HG02571 (cell line): ENCODE data around the gene ST7.
A peak's percentile ranks its signal among the peaks of the same experiment; 100 is the strongest.
"Not testable (repeated sequence)": the region's sequence is repeated elsewhere in the genome, so short reads cannot be mapped to it uniquely, and the experiment has no call there.

Experiments used
- ATAC-seq: cut with Tn5 transposase; IDR thresholded peaks from one replicate; pipeline ENCODE4 v1.9.1; 2021; ENCODE audit warnings: mild to moderate bottlenecking, moderate library complexity; ENCODE audit not compliant: unreplicated experiment

Gene ST7

DNA sequence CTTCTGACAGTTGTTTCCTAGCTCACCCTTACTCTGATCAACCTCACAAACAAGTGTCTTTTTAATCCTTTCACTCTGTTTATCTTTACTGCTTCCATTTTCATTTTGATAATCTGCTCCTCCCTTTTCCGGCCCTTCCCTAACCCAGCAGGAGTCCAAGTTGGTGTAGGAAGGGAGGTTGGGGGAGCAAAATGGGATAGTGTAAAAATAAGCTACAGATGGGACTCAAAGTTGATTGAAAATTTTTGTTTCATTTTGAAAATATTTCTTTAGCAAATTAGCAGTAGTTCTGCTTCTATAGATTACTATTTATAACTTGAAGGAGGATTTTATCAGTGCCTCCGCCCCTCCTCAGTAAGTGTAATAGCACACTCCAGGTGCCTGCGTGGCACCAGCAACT is 257.6 kb downstream of the ST7 start:
- no peak for ATAC-seq

DNA sequence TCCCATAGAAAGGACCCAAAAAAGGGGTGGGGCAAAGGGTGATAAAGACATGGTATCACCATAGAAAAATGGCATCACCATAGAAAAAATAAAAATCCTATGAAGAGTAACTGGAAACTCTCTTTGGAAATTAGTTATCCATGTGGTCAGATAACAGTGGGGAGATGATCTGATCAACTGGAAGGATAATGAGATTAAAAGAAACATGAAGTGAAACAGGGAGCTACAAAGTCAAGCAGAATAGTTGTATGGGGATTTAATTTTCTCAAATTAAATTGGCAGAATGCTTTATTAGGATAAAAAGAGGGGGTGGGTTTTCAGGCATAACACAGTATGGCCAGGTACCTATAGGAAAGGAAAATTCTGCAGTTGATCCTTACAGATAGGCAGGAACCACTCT is 258.3 kb downstream of the ST7 start:
- no peak for ATAC-seq

DNA sequence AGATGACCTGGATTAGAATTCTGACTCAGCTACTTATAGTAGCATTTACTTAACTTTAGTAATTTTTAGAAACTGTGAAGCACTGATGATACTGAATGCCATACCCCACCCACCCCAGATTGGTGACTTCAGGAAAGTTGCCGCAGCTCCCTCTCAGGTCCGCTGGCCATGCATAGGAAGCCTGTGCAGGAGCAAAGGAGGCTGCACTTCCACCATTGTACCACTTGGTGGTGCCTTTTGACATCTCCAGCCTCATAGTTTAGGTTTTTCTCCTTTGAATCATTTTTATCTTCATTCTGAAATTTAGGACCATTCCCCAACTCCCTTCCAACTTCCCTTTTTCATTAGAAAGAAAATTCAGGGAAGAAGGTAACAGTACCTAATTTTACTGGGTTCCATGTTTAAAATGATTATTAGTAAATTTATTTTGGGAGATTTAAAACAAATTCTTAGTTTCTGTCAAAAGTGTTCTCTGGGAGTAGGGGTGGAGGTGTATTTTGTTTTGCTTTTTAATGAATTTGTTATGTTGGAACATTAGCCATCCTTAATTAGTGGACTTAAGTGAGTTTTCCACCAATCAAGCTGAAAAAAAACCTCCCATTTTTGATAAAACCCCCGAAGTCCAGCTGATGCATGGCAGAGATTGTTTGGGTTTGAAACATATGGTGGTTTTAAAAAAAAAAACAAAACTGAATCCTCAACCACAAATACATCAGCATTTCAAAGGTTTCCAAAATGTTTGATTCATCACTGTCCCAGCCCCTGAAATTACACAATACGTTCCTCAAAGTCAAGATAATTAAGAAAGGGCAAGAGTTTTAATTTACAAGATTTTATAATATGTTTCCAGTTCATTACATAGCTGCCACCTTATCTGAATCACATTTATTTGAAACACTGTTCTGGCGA is 259.9 kb downstream of the ST7 start:
- ATAC-seq = peak; percentile 81

DNA sequence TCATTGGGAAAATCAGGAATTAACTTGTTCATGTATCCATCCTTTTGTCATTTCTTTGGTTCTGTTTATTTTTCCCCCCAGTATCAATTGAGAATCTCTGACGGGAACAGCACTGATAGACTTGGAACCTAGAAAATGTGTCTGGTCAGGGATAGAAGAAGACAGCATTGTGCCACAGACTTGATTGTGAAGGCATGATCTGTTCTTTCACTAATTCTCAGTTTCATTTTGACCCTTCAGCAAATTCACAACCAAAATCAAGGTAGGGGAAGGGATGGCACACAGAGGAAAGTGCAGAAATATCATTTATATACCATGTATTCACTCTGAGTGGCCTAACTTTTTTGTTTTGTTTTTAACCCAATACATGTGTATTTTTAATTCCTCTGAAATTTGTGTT is 262.7 kb downstream of the ST7 start:
- no peak for ATAC-seq

DNA sequence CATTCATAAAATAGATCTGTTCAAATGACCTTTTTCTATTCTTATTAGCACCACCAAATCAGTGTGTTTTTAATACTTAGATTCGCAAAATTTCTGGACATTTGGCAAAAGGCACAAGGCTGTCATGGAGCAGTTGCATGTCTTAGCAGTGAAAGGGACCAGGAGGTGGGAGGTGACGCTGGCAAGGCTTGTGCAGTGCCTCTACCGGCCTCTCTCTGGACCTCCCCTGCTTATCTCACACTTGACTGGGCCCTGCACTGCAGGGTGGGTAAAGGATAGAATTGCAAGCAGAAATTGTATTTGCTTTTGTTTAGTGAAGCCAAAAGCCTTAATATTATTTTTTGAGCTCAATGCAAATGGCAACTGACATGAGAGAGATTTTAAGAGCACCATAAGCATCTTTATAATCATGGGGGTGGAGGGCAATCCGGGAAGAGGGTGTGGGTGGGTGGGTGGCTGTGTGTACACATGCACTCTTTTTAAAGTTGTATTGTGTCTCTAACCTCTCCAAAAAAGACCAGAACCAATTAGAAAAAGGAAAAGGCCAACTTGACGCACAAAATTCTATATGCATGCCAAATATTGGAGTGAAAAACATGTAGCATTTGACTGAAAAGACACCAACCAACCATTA is 263.3 kb downstream of the ST7 start:
- no peak for ATAC-seq

DNA sequence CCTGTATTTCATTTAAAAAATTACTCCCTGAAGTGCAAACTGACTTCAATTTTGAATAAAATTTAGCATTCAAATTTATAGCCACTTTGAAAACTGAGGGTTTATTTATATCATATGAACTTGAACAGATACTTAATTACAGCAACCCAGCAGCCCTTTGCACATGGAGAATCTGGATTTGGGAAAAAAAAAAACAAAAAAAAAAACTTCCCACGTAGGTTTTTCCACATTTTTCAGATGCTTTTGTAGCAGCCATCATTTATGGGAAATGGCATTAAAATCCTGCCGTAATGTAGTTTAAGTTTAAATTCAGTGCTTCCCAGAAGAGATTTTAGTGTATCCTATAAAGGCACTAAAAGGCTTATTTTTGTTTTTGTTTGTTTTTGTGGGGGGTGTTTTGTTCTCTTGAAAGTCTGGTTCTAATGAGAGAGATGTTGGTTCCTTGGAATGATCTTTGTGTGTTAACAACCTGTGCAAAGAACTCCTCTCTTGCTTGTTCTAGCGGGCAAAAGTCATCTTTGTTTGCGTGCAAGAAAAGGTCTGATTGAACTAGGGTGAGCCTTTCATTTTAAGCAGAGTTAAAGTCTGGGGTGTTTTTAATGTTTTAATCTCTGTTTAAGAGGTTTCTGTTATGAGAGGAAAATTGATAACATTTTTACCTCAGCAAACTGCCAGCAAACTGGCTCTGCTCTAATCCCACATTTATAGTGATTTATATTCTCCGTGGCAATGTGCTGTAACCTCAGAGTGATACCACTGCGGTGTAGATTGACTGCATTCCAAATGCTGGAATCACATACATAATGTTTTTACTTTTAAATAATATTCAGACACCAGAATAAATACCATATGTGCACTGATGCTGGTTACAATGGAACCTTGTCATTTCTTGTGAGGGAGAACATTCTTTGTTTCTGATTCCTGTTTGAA is 264.1 kb downstream of the ST7 start:
- no peak for ATAC-seq

DNA sequence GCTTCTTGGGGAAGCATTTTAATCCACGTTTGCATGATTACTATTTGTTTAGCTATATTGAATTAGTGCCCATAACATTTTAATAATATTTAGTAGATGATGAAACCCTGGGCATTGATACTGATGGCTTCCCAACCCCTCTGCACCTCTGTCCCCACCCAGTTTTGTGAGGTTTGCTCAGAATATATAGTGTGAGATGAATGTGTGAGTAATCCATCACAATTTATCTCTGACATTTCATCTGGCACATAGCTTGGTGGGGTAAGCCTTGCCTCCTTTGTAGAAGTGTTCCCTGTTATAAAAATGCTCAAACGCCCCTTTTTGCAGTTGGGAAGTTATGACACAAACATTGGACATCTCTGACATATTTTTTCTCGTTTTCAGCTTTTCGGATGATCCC is 265.4 kb downstream of the ST7 start:
- no peak for ATAC-seq

DNA sequence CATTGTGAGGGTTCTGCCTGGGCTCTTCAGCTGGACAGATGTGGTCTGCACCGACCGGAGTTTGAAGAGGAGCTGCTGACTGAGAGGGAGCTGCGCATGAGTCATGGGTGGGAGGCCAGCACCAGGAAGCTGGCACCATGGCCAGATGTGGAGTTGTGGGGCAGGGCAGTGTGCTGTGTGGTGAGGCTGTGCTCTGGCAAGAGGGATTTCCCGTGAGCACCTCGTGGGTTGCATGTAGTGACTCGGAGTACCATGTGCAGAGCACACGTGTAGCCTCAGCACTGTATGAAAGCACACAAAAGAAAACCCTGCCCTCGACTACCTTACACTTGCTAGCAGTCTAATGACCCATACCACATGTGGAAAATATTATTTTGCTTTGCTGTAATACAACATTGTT is 266.2 kb downstream of the ST7 start:
- no peak for ATAC-seq

DNA sequence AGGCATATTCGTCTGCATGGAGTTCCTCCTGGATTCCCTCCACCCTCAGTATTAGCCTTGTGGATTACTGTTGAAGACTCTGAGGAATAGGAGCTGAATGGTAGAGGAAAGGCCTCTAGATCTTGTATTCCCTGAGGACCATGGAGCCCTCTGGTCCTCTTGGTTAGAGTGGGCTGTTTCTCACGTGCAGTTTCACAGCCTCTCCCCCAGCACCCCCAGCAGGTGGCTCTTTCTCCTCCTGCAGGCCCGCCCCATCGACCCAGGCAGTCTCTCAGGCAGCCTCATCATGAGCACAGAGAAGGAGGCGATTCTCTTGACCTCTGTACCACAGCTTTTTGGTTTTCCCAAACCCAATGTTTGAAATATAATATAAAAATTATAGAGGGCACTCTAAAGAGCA is 267.5 kb downstream of the ST7 start:
- no peak for ATAC-seq

DNA sequence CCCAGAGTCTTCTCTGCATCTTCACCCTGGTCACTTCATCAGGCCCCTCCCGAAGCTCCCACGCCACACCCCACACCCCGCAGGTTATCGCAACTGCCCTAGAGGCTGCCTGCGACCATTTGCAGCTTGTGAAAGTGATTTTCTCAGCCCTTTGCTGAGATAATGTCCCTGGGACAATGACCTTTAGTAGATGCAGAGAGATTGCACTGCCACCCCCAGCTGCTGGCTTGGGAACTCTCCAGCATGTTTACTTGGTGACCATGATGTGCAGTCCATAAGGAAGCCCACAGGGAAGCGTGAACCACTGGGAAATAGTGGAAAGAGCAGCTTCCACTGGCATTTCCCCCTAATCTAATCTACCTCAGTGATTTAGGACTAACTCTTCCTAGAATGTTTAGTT is 272.2 kb downstream of the ST7 start:
- ATAC-seq = no peak

DNA sequence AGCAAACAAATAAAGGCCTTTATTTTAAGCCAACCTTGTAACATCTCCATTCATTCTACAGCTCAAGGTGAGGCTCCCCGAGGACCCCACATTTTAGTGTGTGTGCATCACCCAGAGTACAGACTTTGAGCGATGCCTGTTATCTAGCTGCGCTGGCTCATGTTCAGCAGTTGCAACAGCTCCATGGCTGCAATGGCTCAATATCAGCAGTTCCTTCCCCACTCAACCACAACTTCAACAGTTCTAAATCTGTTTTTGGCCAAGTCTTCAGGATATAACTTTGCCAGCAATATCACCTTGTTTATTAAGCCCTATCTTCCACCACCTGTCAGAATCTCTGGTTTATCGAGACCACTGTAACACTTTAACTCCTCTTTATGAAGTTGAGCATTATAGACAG is 273.8 kb downstream of the ST7 start:
- ATAC-seq = no peak

DNA sequence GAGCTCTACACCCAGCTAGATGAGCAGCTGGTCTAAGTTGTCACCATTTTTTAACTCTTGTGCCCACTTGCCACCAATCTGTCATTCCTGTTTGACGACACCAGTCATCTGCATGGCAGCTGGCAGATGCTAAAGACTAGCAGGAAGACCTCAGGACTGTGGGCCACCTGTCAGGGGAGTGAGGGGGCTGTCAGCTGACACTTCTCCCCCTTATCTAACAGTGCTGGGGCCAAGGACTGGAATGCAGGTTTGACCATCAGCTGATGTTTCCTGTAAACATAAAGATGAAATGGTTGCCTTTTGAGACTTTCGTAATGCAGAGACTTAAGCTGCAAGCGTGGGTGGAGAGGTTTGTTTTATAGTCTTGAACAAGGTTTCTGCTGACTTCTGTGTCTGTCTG is 276.0 kb downstream of the ST7 start:
- no peak for ATAC-seq

DNA sequence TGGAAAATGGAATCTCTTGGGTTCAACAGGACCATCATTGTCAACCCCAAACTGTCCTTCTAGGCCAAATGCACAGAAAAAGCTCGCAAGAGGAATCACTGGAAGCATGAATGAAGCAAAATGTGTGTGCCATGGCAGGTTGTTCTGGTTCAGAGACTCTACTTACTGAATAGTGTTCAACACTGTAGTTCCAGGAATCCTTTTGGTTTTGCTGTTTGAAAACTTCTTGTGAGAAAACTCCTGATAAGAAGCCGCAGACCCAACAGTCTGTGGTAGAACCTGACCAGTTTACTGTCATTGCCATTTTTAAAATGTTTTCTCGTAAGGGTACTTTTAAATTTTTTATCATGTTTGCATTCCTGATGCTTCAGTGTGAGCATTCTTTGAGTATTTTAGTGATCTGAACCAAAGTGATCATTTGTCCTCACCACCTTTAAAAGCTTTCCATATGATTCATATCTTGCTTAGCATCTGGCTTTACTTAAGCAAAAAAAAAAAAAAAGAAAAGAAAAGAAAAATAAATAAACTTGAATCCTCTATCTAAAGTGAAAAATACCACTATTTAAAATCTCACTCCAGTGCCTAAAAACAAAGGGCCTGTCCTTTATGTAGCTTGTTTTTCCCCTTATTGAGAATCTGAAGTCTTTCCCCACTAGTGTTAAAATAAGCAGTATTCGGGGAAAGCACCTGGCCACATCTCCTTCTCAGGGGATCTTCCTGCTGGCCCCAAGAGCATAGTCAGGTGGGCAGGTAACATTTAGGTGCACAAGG is 277.2 kb downstream of the ST7 start:
- ATAC-seq = peak; percentile 78

DNA sequence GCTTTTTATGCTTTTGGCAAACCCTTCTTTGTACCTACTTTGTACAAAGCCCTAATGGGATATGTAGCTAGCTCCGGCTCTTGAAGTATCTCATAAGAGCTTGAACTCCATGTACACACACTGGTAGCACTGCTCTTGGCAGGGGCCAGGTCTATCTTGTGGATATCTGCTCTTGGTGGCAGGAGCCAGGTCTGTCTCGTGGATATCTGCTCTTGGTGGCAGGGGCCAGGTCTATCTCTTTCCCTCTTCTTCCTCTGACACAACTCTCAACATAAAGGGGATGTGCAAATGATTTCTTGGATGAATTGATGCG is 277.7 kb downstream of the ST7 start:
- ATAC-seq = no peak

DNA sequence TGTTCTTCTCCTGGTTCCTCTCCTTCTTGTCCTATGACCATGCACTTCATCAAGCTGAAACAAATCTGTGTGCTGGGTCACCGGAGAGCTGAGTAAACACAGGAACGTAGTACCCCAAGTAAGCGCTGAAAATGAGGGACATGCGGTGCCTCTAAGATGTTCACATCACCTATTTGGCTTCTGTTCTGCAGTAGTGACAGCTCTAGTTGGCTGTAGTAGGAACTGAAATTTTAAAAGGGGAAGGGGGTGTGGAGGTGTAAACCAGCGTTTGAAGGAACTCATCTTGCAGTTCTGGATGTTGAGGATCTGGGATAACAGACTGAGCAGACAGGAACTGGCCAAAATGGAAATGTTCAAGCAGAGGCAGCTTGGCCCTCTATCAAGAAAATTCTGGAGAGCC is 284.3 kb downstream of the ST7 start:
- peak; percentile 64 for ATAC-seq

DNA sequence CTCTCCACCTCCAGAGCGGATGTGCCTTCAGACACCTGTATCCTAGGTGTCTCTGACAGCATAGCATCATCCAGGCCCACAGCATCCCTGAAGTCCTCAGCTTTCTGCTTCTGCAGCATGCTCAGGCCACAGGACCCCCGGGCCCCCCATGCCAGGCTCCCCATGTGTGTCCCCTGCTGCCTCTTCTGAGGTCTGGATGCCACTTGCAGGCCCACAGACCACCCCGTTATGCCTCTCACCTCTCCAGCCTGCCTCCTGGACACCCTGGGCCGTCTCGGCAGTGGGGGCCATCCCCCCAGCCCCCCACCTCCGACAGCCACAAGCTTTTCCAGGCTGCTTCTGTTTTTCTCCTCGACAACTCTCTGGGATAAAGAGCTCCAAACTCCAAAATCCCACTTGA is 285.2 kb downstream of the ST7 start:
- ATAC-seq = no peak

DNA sequence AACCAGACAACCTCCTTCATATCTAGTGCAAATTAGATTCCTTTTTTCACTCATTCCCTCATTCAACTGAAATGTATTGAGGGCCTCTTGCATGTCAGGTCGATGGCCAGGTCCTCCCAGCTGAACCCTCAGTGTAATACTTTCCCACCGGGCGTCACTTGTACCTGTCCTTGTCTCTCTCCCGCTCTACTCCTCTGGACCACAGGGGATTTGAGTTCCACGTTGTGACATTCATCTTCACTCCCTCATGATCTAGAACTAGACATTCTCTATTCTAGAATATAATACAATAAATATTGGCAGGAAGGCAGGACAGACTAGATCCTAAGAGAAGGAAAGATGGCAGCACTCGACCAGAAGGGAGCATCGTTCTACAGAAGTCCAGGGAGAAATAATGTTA is 285.6 kb downstream of the ST7 start:
- no peak for ATAC-seq

DNA sequence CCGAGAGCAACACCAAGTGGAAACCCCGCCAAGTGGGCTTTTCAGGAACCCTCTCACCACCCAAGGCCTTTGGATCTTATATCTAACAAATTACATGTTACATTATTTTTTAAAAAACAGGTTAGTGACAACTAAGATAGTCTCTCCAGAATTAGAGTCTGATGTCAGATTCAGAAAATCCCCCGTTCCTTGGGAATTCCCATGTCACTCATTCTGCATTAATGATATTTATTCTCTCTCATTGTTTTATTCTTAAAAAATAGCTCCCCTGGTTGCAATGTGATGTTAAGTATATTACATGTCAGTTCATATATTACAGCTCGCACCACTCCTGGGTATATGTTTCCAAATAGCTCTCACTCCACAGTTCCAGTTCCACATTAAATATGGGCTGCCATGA is 287.8 kb downstream of the ST7 start:
- ATAC-seq = no peak

DNA sequence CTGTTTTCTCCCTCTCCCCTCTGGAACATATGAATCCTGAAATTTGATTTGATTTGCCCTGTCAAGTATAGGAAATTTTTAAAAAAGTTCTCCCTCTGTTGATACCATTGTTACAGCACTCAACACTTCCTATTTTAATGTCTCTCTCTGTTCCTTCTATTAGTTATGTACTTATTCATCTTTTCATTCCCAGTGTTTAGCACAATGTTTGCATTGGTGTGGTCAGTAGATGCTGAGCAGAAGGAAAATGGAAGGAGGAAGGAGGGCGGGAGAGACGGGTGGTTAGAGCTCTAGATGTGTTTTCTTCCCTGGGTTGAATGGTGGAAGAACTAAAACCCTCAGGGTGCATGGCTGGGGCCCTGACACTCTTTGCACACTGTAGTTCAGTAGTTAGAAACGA is 290.1 kb downstream of the ST7 start:
- no peak for ATAC-seq

DNA sequence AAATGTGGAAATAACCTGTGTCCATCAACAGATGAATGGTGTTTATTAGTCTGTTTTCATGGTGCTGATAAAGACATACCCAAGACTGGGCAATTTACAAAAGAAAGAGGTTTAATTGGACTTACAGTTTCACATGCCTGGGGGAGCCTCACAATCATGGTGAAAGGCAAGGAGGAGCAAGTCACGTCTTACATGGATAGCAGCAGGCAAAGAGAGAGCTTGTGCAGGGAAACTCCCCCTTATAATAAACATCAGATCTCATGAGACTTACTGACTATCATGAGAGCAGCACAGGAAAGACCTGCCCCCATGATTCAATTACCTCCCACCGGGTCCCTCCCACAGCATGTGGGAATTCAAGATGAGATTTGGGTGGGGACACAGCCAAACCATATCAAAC is 292.4 kb downstream of the ST7 start:
- not testable (repeated sequence) for ATAC-seq

DNA sequence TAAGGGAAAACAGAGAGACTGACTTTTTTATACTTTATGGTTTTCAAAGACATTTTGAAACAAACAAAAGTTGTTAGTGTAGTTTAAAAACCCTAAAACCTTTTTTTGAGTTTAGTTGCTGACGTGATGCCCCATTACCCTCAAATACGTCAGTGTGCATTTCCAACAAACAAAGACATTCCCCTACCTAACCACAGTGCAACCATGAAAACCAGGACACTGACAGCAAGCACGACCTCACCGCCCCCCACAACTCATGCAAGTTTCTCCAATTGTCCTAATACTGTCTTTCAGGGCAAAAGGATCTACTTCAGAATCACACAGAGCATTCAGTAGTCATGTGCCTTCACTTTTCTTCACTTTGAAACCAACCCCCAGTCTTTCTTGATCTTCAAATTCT is 294.5 kb downstream of the ST7 start:
- ATAC-seq = no peak
